D721Med (cell line): ENCODE data around the gene MAPKAP1.
"Not testable (repeated sequence)": the region's sequence is repeated elsewhere in the genome, so short reads cannot be mapped to it uniquely, and the experiment has no call there.

Source experiments
- DNase-seq: peaks from one replicate; pipeline ENCODE4 v3.0.0; 2011; ENCODE audit warnings: low spot score; ENCODE audit not compliant: insufficient read length
- FAIRE-seq: peaks from 2 replicates; lab custom pipeline; 2011; peaks lifted over from hg19 to GRCh38; lab: Jason Lieb, UNC
- TF ChIP-seq, protein P1 (sequence below): IDR thresholded peaks from 2 replicates; pipeline ENCODE4 v1.5.1; 2012; ENCODE audit warnings: mild to moderate bottlenecking, control low read depth; ENCODE audit not compliant: insufficient read depth; ENCODE audit errors: missing control alignments

Gene MAPKAP1

DNA sequence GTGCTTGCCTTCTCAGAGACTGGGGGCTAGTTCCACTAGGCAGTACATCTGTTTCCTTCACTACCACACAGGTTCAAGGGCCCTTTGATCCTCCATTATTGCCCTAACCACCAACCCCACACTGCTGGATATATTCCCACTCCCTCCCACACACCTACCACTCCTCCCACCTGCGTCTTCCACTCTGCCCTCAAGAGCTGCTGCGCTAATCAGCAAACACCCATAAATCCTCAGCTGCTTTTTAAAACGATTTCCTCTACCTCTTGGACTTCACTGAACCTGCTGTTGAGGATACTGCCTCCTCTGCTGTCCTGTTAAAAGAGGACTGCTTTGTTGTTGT lies 120.9 kb downstream of the MAPKAP1 start:
- TF ChIP-seq, protein P1, sequence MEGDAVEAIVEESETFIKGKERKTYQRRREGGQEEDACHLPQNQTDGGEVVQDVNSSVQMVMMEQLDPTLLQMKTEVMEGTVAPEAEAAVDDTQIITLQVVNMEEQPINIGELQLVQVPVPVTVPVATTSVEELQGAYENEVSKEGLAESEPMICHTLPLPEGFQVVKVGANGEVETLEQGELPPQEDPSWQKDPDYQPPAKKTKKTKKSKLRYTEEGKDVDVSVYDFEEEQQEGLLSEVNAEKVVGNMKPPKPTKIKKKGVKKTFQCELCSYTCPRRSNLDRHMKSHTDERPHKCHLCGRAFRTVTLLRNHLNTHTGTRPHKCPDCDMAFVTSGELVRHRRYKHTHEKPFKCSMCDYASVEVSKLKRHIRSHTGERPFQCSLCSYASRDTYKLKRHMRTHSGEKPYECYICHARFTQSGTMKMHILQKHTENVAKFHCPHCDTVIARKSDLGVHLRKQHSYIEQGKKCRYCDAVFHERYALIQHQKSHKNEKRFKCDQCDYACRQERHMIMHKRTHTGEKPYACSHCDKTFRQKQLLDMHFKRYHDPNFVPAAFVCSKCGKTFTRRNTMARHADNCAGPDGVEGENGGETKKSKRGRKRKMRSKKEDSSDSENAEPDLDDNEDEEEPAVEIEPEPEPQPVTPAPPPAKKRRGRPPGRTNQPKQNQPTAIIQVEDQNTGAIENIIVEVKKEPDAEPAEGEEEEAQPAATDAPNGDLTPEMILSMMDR, result no peak
- FAIRE-seq (no peak), DNase-seq (no peak)

DNA sequence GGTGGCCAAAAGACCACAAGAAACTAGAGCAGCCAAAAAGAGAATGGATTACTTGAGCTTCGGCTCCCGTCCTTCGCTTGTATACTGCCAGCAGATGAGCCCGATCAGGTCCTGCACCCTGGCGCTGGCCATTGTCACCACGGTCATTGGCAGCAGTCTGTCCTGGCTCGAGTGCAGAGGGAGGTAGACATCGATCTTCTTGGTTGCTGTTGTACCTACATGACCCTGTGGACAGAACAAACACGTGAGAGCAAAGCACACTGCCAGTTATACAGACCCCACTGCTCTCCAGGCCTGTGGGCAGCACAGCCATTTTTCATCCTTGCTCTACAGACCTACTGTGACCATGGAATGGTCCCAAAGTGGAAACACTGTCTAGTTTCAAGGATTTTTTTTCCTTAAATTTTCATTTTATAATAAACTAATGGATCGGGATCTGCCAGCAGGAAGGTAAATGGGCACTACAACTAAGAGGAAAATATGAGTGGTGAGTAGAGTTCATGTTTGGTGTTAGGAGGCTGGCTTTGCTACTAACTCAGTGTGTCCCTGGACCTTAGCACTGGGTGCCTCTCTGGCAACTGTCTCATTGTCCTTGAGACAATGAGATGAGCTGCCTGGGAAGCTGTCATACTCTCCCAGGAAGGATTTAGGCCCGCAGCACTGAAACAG lies 121.4 kb downstream of the MAPKAP1 start:
- TF ChIP-seq, protein P1, result no peak
- DNase-seq (no peak), FAIRE-seq (no peak)

DNA sequence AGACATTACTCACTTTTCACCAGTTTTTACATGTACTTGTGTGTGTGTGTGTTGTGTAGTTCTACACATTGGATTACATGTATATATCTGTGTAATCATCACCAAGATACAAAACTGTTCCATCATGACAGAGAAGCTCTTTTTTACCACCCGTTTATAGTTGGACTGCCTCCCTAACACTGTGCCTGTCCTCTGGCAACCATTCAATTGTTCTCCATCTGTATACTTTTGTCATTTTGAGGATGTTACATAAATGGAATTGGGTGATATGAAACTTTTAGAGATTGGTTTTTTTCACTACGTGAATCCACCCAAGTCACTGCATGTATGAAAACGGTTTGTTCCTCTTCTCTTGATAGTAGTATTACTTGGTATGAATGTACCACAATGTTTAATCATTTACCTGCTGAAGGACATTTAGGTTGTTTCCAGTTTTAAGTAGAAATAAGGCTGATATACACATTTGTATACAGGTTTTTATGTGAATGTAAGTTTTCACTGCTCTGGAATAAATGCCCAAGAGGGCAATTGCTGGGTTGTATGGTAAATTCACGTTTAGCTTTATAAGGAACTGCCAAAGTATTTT lies 126.2 kb downstream of the MAPKAP1 start:
- FAIRE-seq (no peak), DNase-seq (no peak)
- TF ChIP-seq, protein P1, result no peak

DNA sequence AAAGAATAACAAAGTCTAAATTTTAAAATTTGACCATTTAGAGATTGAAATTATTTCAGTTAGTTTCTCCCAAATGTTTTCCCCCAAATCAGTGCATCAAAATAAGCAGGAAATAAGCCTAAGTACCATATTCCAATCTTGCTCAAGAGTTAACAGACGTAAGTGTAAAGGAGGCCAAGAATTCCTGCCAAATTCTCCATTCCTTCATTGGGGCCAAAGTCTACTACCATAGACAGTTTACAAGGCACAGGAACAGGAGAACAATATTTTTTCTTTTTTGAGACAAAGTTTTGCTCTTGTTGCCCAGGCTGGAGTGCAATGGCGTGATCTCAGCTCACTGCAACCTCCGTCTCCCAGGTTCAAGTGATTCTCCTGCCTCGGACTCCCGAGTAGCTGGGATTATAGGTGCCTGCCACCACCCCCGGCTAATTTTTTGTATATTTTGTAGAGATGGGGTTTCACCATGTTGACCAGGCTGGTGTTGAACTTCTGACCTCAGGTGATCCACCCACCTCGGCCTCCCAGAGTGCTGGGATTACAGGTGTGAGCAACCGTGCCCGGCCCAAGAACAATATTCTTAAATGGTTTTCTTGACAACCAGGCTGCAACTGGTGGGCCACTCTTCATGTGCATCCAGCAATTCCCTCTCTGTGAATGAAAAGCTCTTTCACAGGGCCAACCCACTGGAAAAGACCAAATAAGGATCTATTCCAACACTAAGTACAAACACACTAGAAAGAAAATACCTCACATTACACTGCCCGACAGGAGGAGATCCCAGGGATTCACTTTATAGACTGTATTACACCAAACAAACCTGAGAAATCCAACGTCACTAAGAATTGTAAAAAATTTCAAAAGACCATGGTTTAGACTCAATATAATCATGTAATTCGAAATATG lies 127.7 kb downstream of the MAPKAP1 start:
- DNase-seq (no peak), FAIRE-seq (no peak)
- TF ChIP-seq, protein P1, result no peak

DNA sequence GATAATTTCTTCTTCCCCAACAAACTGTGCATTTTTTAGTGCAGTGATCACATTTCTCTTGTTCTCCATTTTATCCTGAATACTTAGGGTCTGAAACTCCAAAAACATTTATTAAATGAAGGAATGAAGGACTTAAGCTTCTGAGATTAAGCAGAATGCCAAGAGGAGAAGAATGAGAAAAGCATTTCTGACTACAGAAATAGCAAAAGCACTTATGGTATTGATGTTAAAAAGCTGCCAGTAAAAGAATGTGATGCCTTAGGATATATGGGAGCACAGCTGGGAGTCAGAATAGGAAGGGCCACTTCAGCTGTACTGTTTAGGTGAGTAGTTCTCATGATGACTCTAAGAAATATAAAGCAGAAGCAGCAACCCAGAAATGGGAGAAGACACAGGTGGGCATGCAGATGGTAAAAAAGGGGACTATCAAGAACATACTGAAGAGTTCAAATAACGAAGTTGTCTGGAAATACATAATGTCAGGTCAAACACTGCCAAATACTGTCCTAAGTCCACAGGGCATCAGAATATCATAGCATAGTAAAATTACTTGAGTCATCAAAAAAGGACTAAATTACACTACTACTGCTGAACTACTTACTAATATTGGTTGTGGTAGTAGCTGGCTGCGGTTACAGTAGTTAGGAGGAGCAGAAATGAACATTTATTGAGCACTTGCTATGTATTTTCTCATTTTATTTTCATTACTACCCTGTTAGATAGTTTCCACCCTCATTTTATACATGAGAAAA lies 132.7 kb downstream of the MAPKAP1 start:
- FAIRE-seq (no peak), DNase-seq (no peak)
- TF ChIP-seq, protein P1, result no peak

DNA sequence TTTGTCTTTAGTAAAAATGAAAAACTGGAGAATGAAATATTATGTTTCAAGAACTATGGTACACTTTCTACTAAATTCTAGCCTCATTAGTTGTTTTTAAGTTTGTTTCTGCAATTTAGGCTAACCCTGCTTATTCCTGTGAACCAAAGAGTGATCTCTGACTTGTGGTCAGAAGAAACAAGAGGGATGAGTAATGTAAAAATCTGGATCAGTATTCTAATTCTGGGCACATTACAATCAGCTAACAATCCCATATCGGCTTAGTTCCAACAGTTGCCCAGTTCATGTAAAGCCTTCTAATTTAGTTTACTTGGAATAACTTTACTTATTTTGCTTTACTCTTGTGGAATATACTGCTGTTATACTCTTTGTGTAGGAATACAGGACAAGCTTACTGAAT lies 134.5 kb downstream of the MAPKAP1 start:
- not testable (repeated sequence) for FAIRE-seq, DNase-seq

DNA sequence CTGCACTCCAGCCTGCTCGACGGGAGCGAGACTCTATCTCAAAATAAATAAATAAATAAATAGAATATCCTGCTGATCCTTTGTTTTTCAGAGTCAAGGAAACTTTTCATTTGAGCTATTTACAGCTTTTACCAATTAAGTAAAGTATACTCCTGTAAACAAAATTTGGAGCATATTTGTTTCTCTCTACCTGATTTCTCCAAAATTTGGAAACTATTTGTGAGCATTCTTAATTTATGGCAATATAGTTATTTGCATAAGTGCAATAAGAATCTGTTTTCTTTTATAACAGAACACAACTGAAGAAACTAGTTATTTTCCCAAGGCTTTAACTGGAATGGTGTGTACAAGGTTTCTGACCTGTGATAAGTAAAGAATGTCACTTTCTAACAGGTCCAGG lies 135.2 kb downstream of the MAPKAP1 start:
- not testable (repeated sequence) for DNase-seq, FAIRE-seq
